ENCODE data around the gene GTF3C5. TPM values are rescaled to one million over a fixed set of nuclear protein-coding genes. Genes with fewer than 3 reads are reported as not detected.
"Not testable (repeated sequence)": the region's sequence is repeated elsewhere in the genome, so short reads cannot be mapped to it uniquely, and the experiment has no call there.

GTF3C5 gene
- total RNA-seq, 2 donors from 2014 or later = 79.5 to 101 TPM

GRCh38 chr9:133075925-133076630 lies 45.3 kb downstream of the GTF3C5 start:
- Mint-ChIP-seq H3K36me3 (ENCODE audit: insufficient read depth in 2 of 2) (no peaks in the 10 kb centered on the region), H3K4me1 (ENCODE audit: low read depth) (no peaks in the 10 kb centered on the region), H3K4me3 (no peak overlapping the region), H3K9me3 (no peaks in the 10 kb centered on the region), H3K27ac (no peak overlapping the region), H3K27me3 (ENCODE audit: low read depth) (peaks cover 5% of the 10 kb centered on the region)
- DNase-seq (no peak), ATAC-seq (replicated peaks in 1 of 2) (no peak)

GRCh38 chr9:133076691-133077090 lies 45.9 kb downstream of the GTF3C5 start:
- Mint-ChIP-seq H3K27me3 (ENCODE audit: low read depth) (peaks cover 5% of the 10 kb centered on the region), H3K27ac (no peak overlapping the region), H3K4me1 (ENCODE audit: low read depth) (no peaks in the 10 kb centered on the region), H3K9me3 (no peaks in the 10 kb centered on the region), H3K4me3 (no peak overlapping the region), H3K36me3 (ENCODE audit: insufficient read depth in 2 of 2) (no peaks in the 10 kb centered on the region)
- ATAC-seq (replicated peaks in 1 of 2) (no peak), DNase-seq (no peak)

GRCh38 chr9:133078486-133078885 lies 47.7 kb downstream of the GTF3C5 start:
- Mint-ChIP-seq H3K9me3 (no peaks in the 10 kb centered on the region), H3K36me3 (ENCODE audit: insufficient read depth in 2 of 2) (no peaks in the 10 kb centered on the region), H3K4me1 (ENCODE audit: low read depth) (no peaks in the 10 kb centered on the region), H3K4me3 (no peak overlapping the region), H3K27ac (no peak overlapping the region), H3K27me3 (ENCODE audit: low read depth) (peaks cover 5% of the 10 kb centered on the region)
- DNase-seq (no peak), ATAC-seq (replicated peaks in 1 of 2) (no peak)

- Mint-ChIP-seq H3K27ac (no peak overlapping the region), H3K4me1 (ENCODE audit: low read depth) (no peaks in the 10 kb centered on the region), H3K27me3 (ENCODE audit: low read depth) (peaks cover 5% of the 10 kb centered on the region), H3K9me3 (no peaks in the 10 kb centered on the region), H3K4me3 (no peak overlapping the region), H3K36me3 (ENCODE audit: insufficient read depth in 2 of 2) (no peaks in the 10 kb centered on the region)
- no peak for DNase-seq
- no peak for ATAC-seq (replicated peaks in 1 of 2)
These were observed 49.4 kb downstream of the GTF3C5 start for GRCh38 chr9:133080161-133080560.

- H3K36me3 Mint-ChIP-seq (ENCODE audit: insufficient read depth in 2 of 2); H3K4me3 Mint-ChIP-seq; DNase-seq; H3K27me3 Mint-ChIP-seq (ENCODE audit: low read depth); H3K27ac Mint-ChIP-seq; H3K9me3 Mint-ChIP-seq; H3K4me1 Mint-ChIP-seq (ENCODE audit: low read depth); ATAC-seq (replicated peaks in 1 of 2): not testable (repeated sequence)
These were observed 50.3 kb downstream of the GTF3C5 start for GRCh38 chr9:133080786-133081779.

- H3K27me3 Mint-ChIP-seq (ENCODE audit: low read depth); H3K4me3 Mint-ChIP-seq; H3K36me3 Mint-ChIP-seq (ENCODE audit: insufficient read depth in 2 of 2); DNase-seq; H3K9me3 Mint-ChIP-seq; H3K27ac Mint-ChIP-seq; ATAC-seq (replicated peaks in 1 of 2); H3K4me1 Mint-ChIP-seq (ENCODE audit: low read depth): not testable (repeated sequence)
These were observed 51.3 kb downstream of the GTF3C5 start for GRCh38 chr9:133081957-133082644.

- not testable (repeated sequence) for H3K27me3 Mint-ChIP-seq (ENCODE audit: low read depth); H3K9me3 Mint-ChIP-seq; H3K4me3 Mint-ChIP-seq; H3K27ac Mint-ChIP-seq; H3K4me1 Mint-ChIP-seq (ENCODE audit: low read depth); H3K36me3 Mint-ChIP-seq (ENCODE audit: insufficient read depth in 2 of 2); DNase-seq; ATAC-seq (replicated peaks in 1 of 2)
These were observed 52.9 kb downstream of the GTF3C5 start for GRCh38 chr9:133083688-133084087.

GRCh38 chr9:133086212-133086860 lies 55.5 kb downstream of the GTF3C5 start:
- H3K9me3 Mint-ChIP-seq; H3K4me3 Mint-ChIP-seq; H3K36me3 Mint-ChIP-seq (ENCODE audit: insufficient read depth in 2 of 2); H3K27ac Mint-ChIP-seq; DNase-seq; ATAC-seq (replicated peaks in 1 of 2); H3K4me1 Mint-ChIP-seq (ENCODE audit: low read depth); H3K27me3 Mint-ChIP-seq (ENCODE audit: low read depth): not testable (repeated sequence)

- Mint-ChIP-seq H3K36me3 (ENCODE audit: insufficient read depth in 2 of 2) (no peaks in the 10 kb centered on the region), H3K27me3 (ENCODE audit: low read depth) (no peaks in the 10 kb centered on the region), H3K4me3 (no peak overlapping the region), H3K9me3 (no peaks in the 10 kb centered on the region), H3K27ac (no peak overlapping the region), H3K4me1 (ENCODE audit: low read depth) (no peaks in the 10 kb centered on the region)
- no peak for DNase-seq
- ATAC-seq (replicated peaks in 1 of 2) = no peak
These were observed 56.1 kb downstream of the GTF3C5 start for GRCh38 chr9:133086894-133087293.

GRCh38 chr9:133087429-133088145 lies 56.8 kb downstream of the GTF3C5 start:
- ATAC-seq (replicated peaks in 1 of 2) (no peak), DNase-seq (no peak)
- Mint-ChIP-seq H3K4me1 (ENCODE audit: low read depth) (no peaks in the 10 kb centered on the region), H3K27ac (no peak overlapping the region), H3K36me3 (ENCODE audit: insufficient read depth in 2 of 2) (no peaks in the 10 kb centered on the region), H3K4me3 (no peak overlapping the region), H3K27me3 (ENCODE audit: low read depth) (no peaks in the 10 kb centered on the region), H3K9me3 (no peaks in the 10 kb centered on the region)

GRCh38 chr9:133088146-133088750 lies 57.5 kb downstream of the GTF3C5 start:
- Mint-ChIP-seq H3K4me3 (no peak overlapping the region), H3K9me3 (no peaks in the 10 kb centered on the region), H3K4me1 (ENCODE audit: low read depth) (no peaks in the 10 kb centered on the region), H3K36me3 (ENCODE audit: insufficient read depth in 2 of 2) (no peaks in the 10 kb centered on the region), H3K27me3 (ENCODE audit: low read depth) (no peaks in the 10 kb centered on the region), H3K27ac (no peak overlapping the region)
- ATAC-seq (replicated peaks in 1 of 2) (no peak), DNase-seq (no peak)

GRCh38 chr9:133088756-133089155 lies 58.0 kb downstream of the GTF3C5 start:
- H3K36me3 Mint-ChIP-seq (ENCODE audit: insufficient read depth in 2 of 2) = no peaks in the 10 kb centered on the region
- DNase-seq = no peak
- ATAC-seq (replicated peaks in 1 of 2) = no peak
- H3K27me3 Mint-ChIP-seq (ENCODE audit: low read depth) = no peaks in the 10 kb centered on the region
- no peaks in the 10 kb centered on the region for H3K9me3 Mint-ChIP-seq
- H3K27ac Mint-ChIP-seq = no peak overlapping the region
- H3K4me3 Mint-ChIP-seq = no peak overlapping the region
- H3K4me1 Mint-ChIP-seq (ENCODE audit: low read depth) = no peaks in the 10 kb centered on the region

Measured in activated T-cell treated with anti-CD3 and anti-CD28 coated beads, Interleukin-2, amount 50 U/mL, for 72 hours (primary cell).